HG03442 (cell line): Measurements from ENCODE around the gene RNPEPL1.

Experiments used
- ATAC-seq: cut with Tn5 transposase; IDR thresholded peaks from one replicate; pipeline ENCODE4 v1.9.1; 2021; ENCODE audit warnings: mild to moderate bottlenecking, moderate library complexity; ENCODE audit not compliant: unreplicated experiment

Gene RNPEPL1

GRCh38 chr2:240563951-240564560, 4.2 kb upstream of the RNPEPL1 start:
- ATAC-seq, result no peak

GRCh38 chr2:240564561-240565332, 3.5 kb upstream of the RNPEPL1 start:
- no peak for ATAC-seq

GRCh38 chr2:240565333-240566202, 2.7 kb upstream of the RNPEPL1 start:
- ATAC-seq, result peak; percentile 21

- ATAC-seq, result peak; percentile 42
These were observed 1.8 kb upstream of the RNPEPL1 start for GRCh38 chr2:240566203-240567136.

- no peak for ATAC-seq
These were observed 980 bp upstream of the RNPEPL1 start for GRCh38 chr2:240567137-240567871.

- peak; percentile 10 for ATAC-seq
These were observed 616 bp downstream of the RNPEPL1 start for GRCh38 chr2:240568678-240569522.

- no peak for ATAC-seq
These were observed 1.3 kb downstream of the RNPEPL1 start for GRCh38 chr2:240569523-240569997.

- no peak for ATAC-seq
These were observed 1.8 kb downstream of the RNPEPL1 start for GRCh38 chr2:240569998-240570530.

- no peak for ATAC-seq
These were observed 2.4 kb downstream of the RNPEPL1 start for GRCh38 chr2:240570531-240571313.

GRCh38 chr2:240571314-240571973, 3.2 kb downstream of the RNPEPL1 start:
- ATAC-seq, result no peak

GRCh38 chr2:240572141-240573031, 4.1 kb downstream of the RNPEPL1 start:
- ATAC-seq, result no peak

- no peak for ATAC-seq
These were observed 4.8 kb downstream of the RNPEPL1 start for GRCh38 chr2:240573071-240573515.

- no peak for ATAC-seq
These were observed 5.5 kb downstream of the RNPEPL1 start for GRCh38 chr2:240573516-240574385.

- no peak for ATAC-seq
These were observed 6.3 kb downstream of the RNPEPL1 start for GRCh38 chr2:240574386-240575100.
